GM19240 (cell line): ENCODE results near the gene PTPRN2.

Experiments
- DNase-seq: peaks from one replicate; pipeline ENCODE4 v3.0.0; 2011; ENCODE audit warnings: low spot score; ENCODE audit not compliant: insufficient read length

The PTPRN2 gene

GRCh38 chr7:158602905-158603772 is 15.5 kb upstream of the PTPRN2 start:
- DNase-seq: no peak

- no peak for DNase-seq
Observed at GRCh38 chr7:158602041-158602440, 14.4 kb upstream of the PTPRN2 start.

GRCh38 chr7:158601090-158601489 is 13.5 kb upstream of the PTPRN2 start:
- DNase-seq: no peak

DNA sequence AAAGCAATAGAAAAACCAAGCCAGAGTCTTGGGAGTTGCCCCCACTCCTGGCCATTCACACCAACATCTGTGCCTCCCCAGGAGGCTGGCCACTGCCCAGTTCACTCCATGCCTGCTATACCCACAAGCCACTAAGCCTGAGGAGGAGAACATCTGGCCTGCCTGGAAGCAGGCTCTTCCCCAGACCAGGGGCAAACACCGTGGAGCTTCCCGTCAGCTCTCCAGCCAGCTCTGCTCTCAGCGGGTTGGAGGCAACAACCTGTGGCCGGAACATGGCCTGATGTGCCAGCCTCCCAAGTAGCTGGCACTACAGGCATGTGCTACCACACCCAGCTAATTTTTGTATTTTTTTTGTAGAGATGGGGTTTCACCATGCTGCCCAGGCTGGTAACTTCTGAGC is 9.1 kb upstream of the PTPRN2 start:
- no peak for DNase-seq

DNA sequence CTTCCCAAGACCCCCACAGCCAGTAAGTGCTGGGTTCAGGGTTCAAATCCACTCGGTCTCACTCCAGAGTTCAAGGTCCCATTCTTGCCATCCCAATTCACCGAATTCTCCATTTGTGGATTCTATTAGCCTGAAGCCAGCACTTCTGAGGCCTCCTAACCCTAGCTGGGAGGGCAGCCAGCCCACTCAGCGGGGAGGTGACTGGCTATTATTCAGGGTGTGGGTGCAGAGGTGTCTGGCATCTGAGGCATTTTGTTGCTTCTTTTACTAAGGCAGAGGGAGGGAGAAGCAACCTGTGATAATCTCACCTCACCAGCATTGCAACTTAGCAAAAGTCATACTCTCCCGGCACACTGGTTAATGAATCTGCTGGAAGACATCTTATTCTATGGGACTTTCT is 8.7 kb upstream of the PTPRN2 start:
- DNase-seq: no peak

DNA sequence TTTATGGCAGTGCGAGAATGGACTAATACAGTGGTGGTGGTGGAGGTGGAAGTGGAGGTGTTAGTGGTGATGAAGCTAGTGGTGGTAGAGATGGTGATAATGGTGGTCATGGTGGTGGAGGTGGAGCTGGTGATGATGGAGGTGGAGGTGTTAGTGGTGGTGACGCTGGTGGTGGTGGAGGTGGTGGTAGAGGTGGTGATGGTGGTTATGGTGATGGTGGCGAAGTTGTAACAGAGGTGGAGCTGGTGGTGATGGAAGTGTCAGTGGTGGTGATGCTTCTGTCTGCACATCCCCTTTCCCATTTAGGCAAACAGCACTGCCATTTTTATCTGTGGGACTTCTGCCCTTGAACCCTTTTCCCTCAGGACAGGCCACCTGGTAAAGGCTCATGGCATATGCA is 7.4 kb upstream of the PTPRN2 start:
- DNase-seq: no peak

DNA sequence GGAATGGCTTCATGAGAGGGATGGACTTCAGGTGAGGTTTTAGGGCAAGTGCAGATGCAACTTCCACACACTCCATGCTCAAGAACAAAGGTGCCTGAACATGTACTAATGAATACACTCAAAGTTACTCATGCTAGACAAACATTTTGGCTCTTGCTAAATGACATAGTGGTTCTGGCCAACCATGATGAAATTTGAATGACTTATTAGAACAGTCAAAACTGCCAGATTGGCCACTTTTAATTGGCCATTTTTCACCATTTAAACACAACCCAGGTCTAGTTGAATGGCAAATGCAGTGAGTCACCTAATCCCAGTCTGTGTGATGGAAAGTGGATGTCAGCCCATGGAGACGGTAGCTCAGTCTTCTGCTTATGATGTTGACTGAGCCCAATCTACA is 4.9 kb upstream of the PTPRN2 start:
- DNase-seq: no peak

- DNase-seq: no peak
Observed at GRCh38 chr7:158591944-158592343, 4.3 kb upstream of the PTPRN2 start.

GRCh38 chr7:158590181-158590530 is 2.5 kb upstream of the PTPRN2 start:
- no peak for DNase-seq

GRCh38 chr7:158589653-158590052 is 2.0 kb upstream of the PTPRN2 start:
- DNase-seq: no peak

- DNase-seq: no peak
Observed at GRCh38 chr7:158588878-158589442, 1.3 kb upstream of the PTPRN2 start.

DNA sequence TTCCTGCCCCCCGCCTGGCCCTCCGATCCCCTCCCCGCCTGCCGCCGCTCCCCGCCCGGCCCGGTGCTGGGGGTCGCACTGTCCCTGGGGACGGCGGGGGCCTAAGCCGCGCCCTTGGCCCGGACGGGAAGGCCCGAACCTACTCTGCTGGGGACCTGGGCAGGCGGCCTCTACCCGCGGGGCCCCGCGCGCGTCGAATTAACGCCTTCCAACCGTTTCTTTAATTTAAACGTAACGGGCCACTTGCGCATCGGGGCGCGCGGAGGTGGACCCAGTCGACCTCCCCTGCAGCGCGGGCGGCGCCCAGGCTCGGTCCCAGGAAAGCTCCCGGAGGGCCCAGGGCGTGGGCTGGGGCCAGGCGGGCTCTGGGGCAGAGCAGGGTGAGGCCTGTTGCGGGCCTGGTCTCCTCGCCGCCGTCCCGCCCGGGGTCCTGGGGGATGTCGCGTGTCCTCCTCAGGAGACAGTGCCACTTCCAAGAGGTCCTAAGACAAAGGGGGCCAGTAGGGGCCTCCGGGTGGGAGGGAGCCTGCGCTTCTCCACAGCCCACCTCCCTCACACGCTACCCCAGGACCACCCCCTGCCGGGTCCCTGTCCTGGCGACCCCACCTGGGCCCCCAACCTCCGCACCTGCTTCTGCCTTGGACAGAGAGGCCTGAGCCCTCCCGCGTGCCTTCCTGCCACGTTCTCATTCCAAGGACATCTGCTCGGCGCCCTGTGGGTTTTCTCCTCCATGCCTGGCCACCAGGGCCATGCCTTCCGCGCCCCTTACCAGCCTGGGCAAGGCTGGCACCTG is 658 bp upstream of the PTPRN2 start:
- DNase-seq: no peak

DNA sequence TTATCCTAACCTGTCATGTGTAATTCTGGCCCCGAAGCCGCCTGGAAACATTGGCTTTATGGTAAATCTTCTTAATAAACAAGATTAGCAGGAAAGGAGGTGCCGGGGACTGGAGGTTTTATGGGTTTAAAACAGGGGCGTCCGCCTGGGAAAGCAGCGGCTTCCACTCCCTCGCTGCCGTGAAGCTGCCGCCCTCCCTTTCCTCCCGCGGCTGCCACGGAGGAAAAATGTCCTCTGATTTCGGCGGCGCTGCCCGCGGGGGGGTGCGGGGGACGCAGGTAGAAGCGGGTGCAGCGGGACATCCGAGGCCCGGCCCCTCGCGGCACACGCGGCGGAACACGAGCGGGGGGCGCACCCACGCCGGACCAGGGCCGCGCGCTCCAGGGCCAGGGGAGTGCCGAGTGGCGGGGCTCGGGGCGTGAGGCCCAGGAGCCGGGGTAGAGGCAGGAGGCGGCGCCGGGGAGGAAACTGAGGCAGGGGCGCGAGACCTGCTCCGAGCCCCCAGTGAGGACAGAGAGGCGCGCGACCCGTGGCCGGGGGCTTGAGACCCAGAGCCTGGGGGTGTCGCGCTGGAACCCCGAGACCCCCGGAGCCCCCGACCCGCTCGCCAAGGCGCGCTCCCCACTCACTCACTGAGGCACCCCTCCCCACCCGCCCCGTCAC is 993 bp downstream of the PTPRN2 start:
- no peak for DNase-seq

DNA sequence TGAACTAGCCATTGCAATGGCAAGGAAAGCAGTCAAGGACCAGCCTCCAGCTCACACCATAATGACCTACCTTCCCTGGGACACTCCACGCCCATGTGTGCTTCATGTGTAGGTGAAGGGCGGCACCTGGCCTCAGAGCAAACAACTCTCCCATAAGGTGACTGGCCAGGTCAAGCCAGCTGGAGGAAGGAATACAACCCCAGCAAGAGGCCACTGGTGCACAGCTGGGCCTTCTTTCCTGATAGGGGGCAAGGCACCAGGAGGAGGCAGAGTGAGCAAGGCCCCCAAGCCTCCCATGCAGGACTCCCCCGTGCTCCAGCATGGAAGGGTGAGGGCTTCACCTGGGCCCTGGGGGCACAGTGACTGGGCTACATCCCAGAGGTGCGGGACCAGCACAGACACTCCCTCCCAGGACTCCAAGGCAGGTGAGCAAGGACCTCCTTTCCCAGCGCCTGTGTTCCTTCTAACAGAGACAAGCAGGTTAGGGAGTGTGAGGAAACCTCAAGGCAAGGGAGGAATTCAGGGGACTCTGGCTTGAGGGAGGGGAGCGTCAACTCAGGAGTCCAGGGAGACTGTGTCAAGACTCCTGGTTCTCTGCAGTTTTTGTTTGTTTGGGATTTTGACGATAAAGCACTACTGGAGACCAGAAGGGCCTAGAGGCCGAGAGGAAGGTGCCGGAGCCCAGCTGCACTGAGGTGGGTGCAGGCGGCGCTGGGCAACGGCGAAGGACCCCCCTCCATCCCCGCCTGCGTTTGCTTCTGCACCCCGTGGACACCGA is 1.7 kb downstream of the PTPRN2 start:
- no peak for DNase-seq

DNA sequence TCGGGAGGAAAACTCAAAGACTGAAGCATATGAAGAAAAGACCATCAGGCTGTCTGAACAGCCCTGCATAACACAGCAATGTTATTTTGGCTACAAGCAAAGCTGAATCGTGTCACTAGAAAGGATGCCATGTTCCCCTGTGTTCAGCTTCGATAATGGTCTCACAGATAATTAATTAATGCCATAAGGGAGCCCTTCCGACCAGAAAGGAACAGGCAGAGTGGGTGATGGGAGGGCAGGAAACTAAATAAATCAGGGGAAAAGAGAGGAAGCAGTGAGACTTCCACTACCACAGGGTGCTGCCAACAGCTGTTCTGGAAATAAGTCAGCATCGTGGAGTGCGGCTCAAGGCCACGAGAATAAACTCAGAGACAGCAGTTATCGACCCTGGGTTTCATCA is 3.2 kb downstream of the PTPRN2 start:
- no peak for DNase-seq

DNA sequence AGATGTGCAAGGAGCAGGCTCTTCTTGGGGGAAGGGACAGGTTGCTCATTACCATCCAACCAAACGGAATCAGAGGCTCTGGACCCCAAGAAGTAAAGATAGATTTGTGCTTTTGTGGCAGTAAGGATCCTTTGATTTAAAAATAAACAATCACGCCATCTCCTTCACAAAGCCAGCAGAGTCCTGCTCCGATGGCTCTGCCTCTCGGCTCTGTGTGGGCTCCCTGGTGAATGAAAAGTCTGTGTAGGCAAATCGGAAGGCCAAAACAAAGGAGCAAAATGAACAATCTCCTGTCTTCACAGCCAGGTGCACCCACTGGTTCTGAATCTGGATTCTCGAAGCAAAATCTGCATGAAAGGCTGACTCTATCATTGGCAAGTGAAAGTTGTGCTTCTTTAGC is 3.8 kb downstream of the PTPRN2 start:
- DNase-seq: no peak

DNA sequence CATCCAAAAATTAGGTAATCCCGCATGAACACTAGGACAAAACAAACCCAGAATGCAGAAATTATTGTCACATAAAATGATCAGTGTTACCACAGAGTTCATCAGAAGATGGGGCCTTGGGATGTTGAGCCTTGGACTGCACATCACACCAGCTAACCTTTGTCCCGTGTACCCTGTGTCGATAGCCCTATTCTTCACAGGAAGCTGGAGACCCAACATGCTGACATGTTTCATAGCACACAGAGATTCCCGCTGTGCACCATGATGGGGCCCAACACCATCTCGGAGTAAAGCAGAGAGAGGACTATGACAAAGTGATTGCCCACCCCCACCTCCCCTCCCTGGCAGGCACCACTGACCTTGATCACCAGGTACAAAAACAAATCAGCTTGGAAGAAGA is 4.5 kb downstream of the PTPRN2 start:
- no peak for DNase-seq

- DNase-seq: no peak
Observed at GRCh38 chr7:158582089-158582456, 5.5 kb downstream of the PTPRN2 start.

DNA sequence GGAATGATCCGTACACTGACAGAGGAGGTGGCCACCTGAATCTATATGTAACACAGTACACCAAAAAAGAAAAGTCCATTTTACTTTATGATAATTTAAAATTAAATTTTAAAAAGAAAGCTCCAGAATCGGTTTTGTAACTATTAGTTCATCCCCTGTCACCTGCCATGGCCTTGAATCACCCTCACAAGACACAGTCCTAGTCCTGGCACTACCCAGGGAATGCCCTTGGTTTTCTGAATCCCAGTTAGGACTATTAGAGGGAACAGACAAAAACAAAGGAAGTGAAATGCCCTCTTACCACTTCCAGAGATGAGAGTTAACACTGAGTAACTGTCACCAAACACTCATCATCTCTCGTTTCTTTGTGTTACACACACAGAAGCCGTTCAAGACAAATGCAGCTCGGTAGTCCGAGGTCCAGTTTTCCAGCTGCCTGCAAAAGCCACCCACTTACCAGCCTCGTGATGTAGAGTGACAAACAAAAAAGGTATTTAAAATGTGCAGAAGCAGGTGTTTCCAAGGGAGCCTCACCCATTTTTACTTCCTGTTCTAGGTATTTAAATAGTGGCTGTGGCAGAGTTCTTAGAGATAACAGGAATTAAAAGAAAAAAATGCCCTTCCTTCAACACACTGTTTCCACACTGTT is 6.1 kb downstream of the PTPRN2 start:
- DNase-seq: no peak
